UCSD-AML1 (cell line): Measurements from ENCODE around the gene ATG4D.
A peak's percentile ranks its signal among the peaks of the same experiment; 100 is the strongest.
"Not testable (repeated sequence)": the region's sequence is repeated elsewhere in the genome, so short reads cannot be mapped to it uniquely, and the experiment has no call there.

Experiments
- DNase-seq: peaks from one replicate; lab custom pipeline; 2025; ENCODE audit not compliant: unreplicated experiment; lab: John Stamatoyannopoulos, UW

Gene ATG4D

GRCh38 chr19:10551006-10551405, 7.3 kb downstream of the ATG4D start:
- DNase-seq, result not testable (repeated sequence)

DNA sequence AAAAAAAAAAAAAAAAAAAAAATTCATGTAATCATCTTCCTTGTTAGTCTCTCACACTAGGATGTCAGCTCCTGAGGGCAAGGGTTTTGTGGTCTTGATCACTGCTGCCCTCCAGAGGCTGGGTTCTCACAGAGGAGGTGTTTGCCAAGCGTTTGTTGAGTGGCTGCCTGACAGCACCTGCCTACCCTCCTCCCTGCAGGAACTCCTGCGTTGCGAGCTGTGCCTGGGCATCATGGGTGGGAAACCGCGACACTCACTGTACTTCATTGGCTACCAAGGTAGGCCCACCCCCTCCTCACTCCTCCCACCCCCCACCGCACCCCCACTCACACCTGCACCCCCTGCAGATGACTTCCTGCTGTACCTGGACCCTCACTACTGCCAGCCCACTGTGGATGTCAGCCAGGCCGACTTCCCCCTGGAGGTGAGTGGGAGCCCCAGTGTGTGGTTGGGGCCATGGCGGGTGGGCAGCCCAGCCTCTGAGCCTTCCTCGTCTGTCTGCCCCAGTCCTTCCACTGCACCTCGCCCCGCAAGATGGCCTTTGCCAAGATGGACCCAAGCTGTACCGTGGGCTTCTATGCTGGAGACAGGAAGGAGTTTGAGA, 8.1 kb downstream of the ATG4D start:
- DNase-seq, result peak; percentile 44

DNA sequence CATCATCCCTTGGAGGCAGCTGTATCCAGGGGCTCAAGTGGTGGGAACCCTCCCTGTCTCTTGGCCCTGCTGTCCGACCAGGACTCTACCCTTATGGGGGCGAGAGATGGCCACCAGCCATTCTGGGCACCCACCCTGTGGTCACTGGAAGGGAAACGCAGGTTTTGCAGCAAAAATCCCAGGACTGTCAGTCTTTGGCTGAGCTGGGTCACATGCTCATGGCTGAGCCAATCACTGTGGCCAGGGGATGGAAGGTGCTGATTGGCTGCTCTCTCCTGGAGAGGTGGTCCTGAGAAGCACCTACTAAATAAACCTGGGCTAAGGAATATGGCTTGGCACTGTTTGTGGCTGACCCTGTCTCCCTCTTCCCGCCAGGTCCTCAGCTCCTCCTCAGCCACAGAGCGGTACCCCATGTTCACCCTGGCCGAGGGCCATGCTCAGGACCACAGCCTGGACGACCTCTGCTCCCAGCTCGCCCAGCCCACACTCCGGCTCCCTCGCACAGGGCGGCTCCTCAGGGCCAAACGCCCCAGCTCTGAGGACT, 8.9 kb downstream of the ATG4D start:
- DNase-seq, result no peak

DNA sequence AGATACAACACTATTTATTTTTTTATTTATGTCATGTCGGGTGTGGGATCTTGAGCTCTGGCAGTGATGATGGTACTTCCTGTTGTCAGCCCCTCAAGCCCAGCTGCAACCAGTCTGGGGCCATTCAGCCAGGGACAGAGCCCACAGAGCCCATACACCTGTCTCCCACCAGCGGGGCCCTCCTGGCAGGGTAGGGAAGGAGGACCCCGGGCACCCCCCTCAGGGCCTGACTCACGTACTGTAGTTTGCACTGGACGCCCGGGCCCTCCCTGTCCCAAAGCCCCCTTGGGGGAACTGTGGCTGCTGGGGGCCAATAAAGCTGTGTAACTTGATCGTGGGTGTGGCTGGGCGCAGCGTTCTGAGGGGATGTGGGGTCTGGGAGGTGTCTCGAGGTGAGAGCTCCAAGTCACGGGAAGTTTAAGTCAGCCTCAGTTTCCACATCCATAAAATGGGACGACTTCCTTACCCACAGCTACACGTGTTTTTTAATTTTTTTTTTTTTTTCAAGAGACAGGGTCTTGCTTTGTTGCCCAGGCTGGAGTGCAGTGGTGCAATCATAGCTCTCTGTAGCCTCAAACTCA, 9.5 kb downstream of the ATG4D start:
- DNase-seq, result no peak

GRCh38 chr19:10553943-10554381, 10.3 kb downstream of the ATG4D start:
- DNase-seq, result peak; percentile 24

DNA sequence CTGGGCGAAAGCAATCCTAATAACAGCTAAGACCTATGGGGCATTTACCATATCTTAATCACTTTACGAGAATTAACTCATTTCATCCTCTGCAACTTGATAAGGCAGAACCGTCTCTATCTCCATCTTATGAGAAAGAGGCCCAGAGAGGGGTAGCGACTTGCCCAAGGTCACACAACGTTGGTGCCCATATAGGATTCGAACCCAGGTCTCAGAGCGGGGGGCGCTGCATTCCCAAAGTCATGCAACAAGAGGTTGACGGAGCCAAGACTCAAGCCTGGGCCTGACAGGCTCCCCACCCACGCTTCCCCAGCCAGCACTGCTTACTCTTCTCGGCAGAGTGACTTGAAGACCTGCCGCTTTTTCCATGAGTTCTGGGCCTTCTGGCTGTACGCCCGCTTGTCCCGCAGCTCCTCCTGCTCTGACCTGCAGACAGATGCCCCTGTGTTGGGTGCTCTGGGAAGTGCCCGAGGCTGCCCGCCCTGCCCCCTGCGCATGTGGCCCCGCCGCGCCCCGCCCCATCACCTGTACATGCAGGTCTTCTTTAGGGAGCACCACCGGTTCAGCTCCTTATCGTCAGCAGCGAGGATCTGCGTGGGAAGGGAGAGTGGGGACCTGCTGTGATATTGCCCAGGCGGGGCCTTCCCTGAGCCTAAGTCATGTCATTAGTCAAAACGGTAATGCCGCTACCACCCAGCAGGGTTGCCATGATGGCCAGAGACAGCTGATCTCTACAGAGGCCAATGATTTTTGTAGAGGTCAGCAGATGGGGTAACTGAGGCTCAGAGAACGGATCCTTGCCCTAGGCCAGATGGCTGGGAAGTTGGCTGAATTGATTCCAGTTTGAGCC, 11.3 kb downstream of the ATG4D start:
- DNase-seq, result no peak

- no peak for DNase-seq
Observed at GRCh38 chr19:10555610-10555973, 11.9 kb downstream of the ATG4D start.

GRCh38 chr19:10557603-10558197, 14.0 kb downstream of the ATG4D start:
- DNase-seq, result no peak

DNA sequence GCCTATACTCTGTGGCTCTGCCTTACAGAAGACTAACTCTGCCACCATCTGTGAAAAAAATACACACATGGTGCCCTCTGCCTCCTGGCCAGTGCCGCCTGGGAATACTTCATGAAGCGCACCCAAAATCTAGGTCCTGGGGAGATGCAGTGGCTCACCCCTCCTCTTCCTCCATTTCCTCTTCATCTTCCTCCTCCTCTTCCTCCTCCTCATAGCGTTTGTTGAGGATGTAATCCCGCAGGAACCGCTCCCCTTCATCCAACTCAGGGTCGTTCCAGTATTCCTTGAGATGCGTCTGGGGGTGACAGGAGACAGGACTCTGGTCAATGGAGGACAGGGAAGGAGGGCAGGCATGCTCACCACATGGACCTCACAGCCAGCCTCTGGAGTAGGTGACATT, 16.4 kb downstream of the ATG4D start:
- DNase-seq, result no peak

DNA sequence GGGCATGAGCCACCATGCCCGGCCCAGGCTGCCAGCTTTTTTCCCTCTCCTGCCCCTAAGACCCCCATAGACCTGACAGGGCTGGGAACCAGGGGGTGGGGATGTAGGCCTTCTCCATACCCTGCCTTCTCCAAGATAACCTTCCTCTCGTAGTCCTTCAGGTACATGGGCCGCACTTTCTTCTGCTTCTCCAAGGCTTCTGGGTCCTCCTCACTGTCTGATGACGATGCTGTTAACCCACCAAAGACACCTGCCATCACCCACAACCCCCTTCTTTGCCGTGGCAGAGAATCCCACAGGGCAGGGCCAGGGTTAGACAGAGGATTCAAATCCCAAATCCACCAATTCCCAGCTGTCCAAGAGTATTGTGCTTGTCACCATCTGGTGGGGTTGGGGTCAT, 18.9 kb downstream of the ATG4D start:
- DNase-seq, result no peak

DNA sequence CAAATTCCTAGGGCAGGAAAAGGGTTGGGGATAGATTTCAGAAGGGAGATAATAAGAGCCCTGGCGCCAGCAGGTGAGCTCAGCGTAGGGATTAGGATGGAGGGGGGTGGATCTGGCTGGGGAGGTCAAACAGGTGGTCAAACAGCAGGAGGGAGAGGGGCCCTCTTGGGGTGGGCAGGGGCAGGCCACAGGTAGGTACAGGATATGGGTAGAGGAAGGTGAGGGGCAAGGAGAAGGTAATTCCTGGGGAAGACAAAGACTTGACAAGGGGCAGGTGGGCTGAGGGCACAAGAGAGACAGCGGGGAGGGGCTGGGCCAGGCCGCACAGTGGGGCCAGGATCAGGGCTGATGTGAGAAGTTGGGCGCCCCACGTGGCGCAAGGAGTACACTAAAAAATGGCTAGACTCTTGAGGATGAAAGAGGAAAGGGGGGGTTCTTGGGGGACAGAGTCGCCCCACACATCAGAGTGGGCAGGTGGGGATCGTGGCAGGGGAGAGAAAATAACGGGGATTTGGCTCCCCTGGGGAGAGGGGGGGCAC, 21.4 kb downstream of the ATG4D start:
- DNase-seq, result peak; percentile 62

GRCh38 chr19:10565567-10566407, 22.1 kb downstream of the ATG4D start, which contains the start of gene KRI1:
Gene KRI1 (minus strand): TSS chr19:10566010. CDS start chr19:10565999, 11 bp downstream.
- DNase-seq, result peak; percentile 100

DNA sequence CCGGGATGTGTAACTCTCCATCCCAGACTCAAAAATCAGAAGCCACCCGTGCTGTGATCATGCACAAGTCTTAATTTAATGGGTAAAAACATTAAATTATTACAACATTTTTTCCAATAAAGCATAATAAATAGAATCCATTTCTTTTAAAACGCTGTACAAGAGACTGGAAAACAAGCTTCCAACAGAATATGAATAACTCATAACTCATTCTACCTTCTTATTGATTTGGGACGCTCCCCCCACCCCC, 22.6 kb downstream of the ATG4D start:
- DNase-seq, result no peak

GRCh38 chr19:10566658-10567410, 23.1 kb downstream of the ATG4D start:
- peak; percentile 49 for DNase-seq

- no peak for DNase-seq
Observed at GRCh38 chr19:10567656-10568055, 24.0 kb downstream of the ATG4D start.

DNA sequence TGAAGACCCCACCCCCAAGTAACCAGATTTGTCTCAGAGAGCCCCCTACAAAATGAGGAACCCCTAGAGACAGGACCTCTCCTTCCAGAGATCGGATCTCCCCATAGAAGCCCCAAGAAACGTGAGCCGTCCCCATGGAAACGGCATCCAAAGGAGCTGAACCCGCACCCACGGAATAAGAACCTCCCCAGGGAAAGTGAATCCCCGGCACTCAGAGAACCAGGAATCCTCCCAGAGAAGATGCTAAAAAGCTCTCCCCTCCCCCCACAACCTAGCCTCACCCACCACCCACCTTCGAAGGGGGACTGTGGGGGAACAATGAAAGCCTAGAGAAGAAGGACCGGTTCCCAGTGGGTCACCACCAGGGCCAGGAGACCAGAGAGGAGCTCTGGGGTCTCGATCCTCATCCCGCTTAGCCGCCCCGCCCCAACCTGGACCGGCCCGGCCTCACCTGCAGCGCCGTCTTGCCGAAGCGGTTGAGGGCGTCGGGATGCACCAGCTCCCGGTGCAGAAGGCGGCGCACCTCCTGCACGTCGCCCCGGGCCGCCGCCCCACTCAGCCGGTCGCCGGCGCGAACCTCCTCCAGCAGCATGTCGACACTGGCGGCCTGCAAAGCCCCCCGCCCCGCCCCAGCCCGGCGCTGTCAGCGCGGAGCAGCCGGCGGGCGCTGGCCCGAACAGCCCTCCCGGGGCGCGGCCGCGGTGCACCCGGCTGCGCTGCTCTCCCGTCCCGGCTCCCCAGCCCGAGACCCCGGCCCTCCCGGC, 24.5 kb downstream of the ATG4D start:
- DNase-seq, result no peak

- peak; percentile 100 for DNase-seq
Observed at GRCh38 chr19:10568826-10569651, 25.3 kb downstream of the ATG4D start, which contains the start of gene CDKN2D. Gene CDKN2D (minus strand): TSS chr19:10568979. CDS start chr19:10568653, 326 bp downstream.

DNA sequence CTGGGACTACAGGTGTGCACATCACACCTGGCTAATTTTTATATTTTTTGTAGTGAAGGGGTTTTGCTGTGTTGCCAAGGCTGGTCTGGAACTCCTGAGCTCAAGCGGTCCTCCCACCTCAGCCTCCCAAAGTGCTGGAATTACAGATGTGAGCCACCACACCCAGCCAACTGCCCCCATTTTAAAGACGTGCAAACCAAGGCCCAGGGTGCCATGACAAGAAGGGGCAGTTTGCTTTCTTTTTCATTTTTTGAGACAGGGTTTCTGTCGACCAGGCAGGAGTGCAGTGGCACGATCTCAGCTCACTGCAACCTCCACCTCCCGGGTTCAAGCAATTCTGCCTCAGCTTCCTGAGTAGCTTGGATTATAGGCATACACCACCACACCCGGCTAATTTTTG, 30.1 kb downstream of the ATG4D start:
- DNase-seq, result not testable (repeated sequence)
